KMS-11 (cell line): ENCODE measurements around the gene C3orf22.
"Not testable (repeated sequence)": the region's sequence is repeated elsewhere in the genome, so short reads cannot be mapped to it uniquely, and the experiment has no call there.

Experiments used
- H2AFZ ChIP-seq: fragments of 200-600 bp; sonication (generic); 2 replicates; pipeline ENCODE4 v1.6.1; 2016; ENCODE audit warnings: antibody characterized with exemption, mixed run types, low read depth
- H3K27ac ChIP-seq: fragments of 200-600 bp; sonication (generic); 2 replicates; pipeline ENCODE4 v1.6.1; 2016; ENCODE audit warnings: mild to moderate bottlenecking, mixed run types
- H3K27me3 ChIP-seq: fragments of 200-600 bp; sonication (generic); 2 replicates; pipeline ENCODE4 v1.6.1; 2017; ENCODE audit warnings: mild to moderate bottlenecking, low read depth, mixed run types, moderate library complexity; ENCODE audit not compliant: insufficient read depth
- H3K36me3 ChIP-seq: fragments of 200-600 bp; sonication (generic); 2 replicates; pipeline ENCODE4 v1.6.1; 2017; ENCODE audit warnings: mild to moderate bottlenecking, mixed run types; ENCODE audit not compliant: insufficient read depth
- H3K4me1 ChIP-seq: fragments of 200-600 bp; sonication (generic); 2 replicates; pipeline ENCODE4 v1.6.1; 2016; ENCODE audit warnings: mild to moderate bottlenecking, low read depth, mixed run types; ENCODE audit not compliant: poor library complexity, severe bottlenecking
- H3K4me2 ChIP-seq: fragments of 200-600 bp; sonication (generic); 2 replicates; pipeline ENCODE4 v1.7.0; 2016; ENCODE audit warnings: mild to moderate bottlenecking, mixed run types
- H3K4me3 ChIP-seq: fragments of 200-600 bp; sonication (generic); IDR thresholded peaks from 2 replicates; pipeline ENCODE4 v1.6.1; 2017; ENCODE audit warnings: low read depth, low read length, mixed read lengths; ENCODE audit not compliant: insufficient read depth
- H3K79me2 ChIP-seq: fragments of 200-600 bp; sonication (generic); 2 replicates; pipeline ENCODE4 v1.6.1; 2016; ENCODE audit warnings: low read depth, mixed run types; ENCODE audit not compliant: insufficient read depth
- H3K9ac ChIP-seq: fragments of 200-600 bp; sonication (generic); 2 replicates; pipeline ENCODE4 v1.6.1; 2016; ENCODE audit warnings: mild to moderate bottlenecking, mixed run types
- H4K20me1 ChIP-seq: fragments of 200-600 bp; sonication (generic); 2 replicates; pipeline ENCODE4 v1.6.1; 2016; ENCODE audit warnings: mild to moderate bottlenecking, mixed run types; ENCODE audit not compliant: insufficient read depth
- CTCF ChIP-seq: fragments of 200-600 bp; sonication (generic); conservative IDR thresholded peaks from 2 replicates; pipeline ENCODE4 v1.6.1; 2017; ENCODE audit warnings: low read depth, mild to moderate bottlenecking, antibody characterized with exemption, low read length, moderate library complexity, mixed read lengths

Gene C3orf22

GRCh38 chr3:126537730-126538281, 20.9 kb downstream of the C3orf22 start:
- H3K4me1 ChIP-seq = no peaks in the 10 kb centered on the region
- no peak overlapping the region for H3K4me3 ChIP-seq
- no peak overlapping the region for H3K4me2 ChIP-seq
- TF ChIP-seq CTCF = no peak
- no peak overlapping the region for H2AFZ ChIP-seq
- H4K20me1 ChIP-seq = no peaks in the 10 kb centered on the region
- no peaks in the 10 kb centered on the region for H3K79me2 ChIP-seq
- H3K9ac ChIP-seq = no peak overlapping the region
- H3K27me3 ChIP-seq = no peaks in the 10 kb centered on the region; the same call in 1 of the 2 replicates
- H3K36me3 ChIP-seq = no peaks in the 10 kb centered on the region
- H3K27ac ChIP-seq = no peak overlapping the region

GRCh38 chr3:126537116-126537729, 21.5 kb downstream of the C3orf22 start:
- Histone ChIP-seq H3K27me3 (peaks cover 2% of the 10 kb centered on the region; the same call in 1 of the 2 replicates), H3K27ac (no peak overlapping the region), H3K79me2 (no peaks in the 10 kb centered on the region), H3K4me2 (no peak overlapping the region), H3K4me1 (no peaks in the 10 kb centered on the region), H3K4me3 (no peak overlapping the region), H2AFZ (no peak overlapping the region), H3K36me3 (no peaks in the 10 kb centered on the region), H4K20me1 (no peaks in the 10 kb centered on the region), H3K9ac (no peak overlapping the region)
- TF ChIP-seq CTCF = no peak

- no peak overlapping the region for H3K4me3 ChIP-seq
- no peak overlapping the region for H2AFZ ChIP-seq
- no peak overlapping the region for H3K4me2 ChIP-seq
- H3K27me3 ChIP-seq = peaks cover 5% of the 10 kb centered on the region; the same call in 1 of the 2 replicates
- no peaks in the 10 kb centered on the region for H4K20me1 ChIP-seq
- H3K4me1 ChIP-seq = no peaks in the 10 kb centered on the region
- no peak overlapping the region for H3K27ac ChIP-seq
- no peak overlapping the region for H3K9ac ChIP-seq
- TF ChIP-seq CTCF = no peak
- H3K36me3 ChIP-seq = no peaks in the 10 kb centered on the region
- H3K79me2 ChIP-seq = no peaks in the 10 kb centered on the region
Measured at GRCh38 chr3:126536126-126536525, 22.6 kb downstream of the C3orf22 start.

DNA sequence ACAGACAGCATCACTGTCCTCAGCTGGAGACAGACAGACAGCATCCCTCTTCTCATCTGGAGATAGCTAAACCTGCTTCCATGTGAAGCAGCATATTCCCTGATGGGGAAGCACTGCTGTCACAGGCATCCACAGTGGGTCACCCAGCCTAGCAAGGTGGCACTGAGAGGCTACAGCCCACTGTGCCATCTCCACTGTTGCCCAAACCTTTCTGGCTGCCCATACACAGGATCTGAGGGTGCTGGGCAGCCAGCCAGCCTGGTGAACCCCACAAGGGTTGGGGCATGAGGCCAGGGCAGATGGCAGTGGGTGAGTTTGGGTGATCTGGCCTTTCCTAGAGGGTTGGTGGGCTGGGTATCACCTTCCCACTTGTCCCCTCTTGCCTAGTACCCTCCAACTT, 23.1 kb downstream of the C3orf22 start:
- Histone ChIP-seq H4K20me1 (no peaks in the 10 kb centered on the region), H3K36me3 (no peaks in the 10 kb centered on the region), H3K4me1 (no peaks in the 10 kb centered on the region), H3K79me2 (no peaks in the 10 kb centered on the region), H3K9ac (no peak overlapping the region), H3K27ac (no peak overlapping the region), H3K27me3 (peaks cover 5% of the 10 kb centered on the region; the same call in 1 of the 2 replicates), H2AFZ (no peak overlapping the region), H3K4me3 (no peak overlapping the region), H3K4me2 (no peak overlapping the region)
- no peak for TF ChIP-seq CTCF

DNA sequence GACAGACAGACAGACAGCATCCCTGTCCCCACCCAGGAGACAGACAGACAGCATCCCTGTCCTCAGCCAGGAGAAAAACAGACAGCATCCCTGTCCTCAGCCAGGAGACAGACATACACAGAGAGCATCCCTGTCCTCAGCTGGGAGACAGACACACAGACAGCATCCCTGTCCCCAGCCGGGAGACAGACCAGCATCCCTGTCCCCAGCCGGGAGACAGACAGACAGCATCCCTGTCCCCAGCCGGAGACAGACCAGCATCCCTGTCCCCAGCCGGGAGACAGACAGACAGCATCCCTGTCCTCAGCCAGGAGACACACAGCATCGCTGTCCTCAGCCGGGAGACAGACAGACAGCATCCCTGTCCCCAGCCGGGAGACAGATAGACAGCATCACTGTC, 24.0 kb downstream of the C3orf22 start:
- not testable (repeated sequence) for H2AFZ ChIP-seq, H3K79me2 ChIP-seq, H4K20me1 ChIP-seq, H3K36me3 ChIP-seq, H3K4me2 ChIP-seq, H3K27ac ChIP-seq, H3K4me1 ChIP-seq, H3K4me3 ChIP-seq, H3K27me3 ChIP-seq, H3K9ac ChIP-seq
